Glutamatergic neuron (in vitro differentiated cells): ENCODE measurements around the gene NTMT2. TPM values are rescaled to one million over a fixed set of nuclear protein-coding genes. Genes with fewer than 3 reads are reported as not detected.
"Not testable (repeated sequence)": the region's sequence is repeated elsewhere in the genome, so short reads cannot be mapped to it uniquely, and the experiment has no call there.

ENCODE experiments used
- DNase-seq: peaks from one replicate; pipeline ENCODE4 v3.0.0; 2022
- H3K27ac Mint-ChIP-seq: one replicate; pipeline ENCODE4 v1.8.0; 2020; ENCODE audit warnings: mild to moderate bottlenecking, mixed read lengths, inconsistent platforms; ENCODE audit not compliant: unreplicated experiment
- H3K27me3 Mint-ChIP-seq: one replicate; pipeline ENCODE4 v1.8.0; 2020; ENCODE audit warnings: mild to moderate bottlenecking, moderate library complexity, mixed read lengths, inconsistent platforms; ENCODE audit not compliant: unreplicated experiment
- H3K36me3 Mint-ChIP-seq: one replicate; pipeline ENCODE4 v1.8.0; 2020; ENCODE audit warnings: mild to moderate bottlenecking, mixed read lengths, inconsistent platforms; ENCODE audit not compliant: unreplicated experiment
- H3K4me1 Mint-ChIP-seq: one replicate; pipeline ENCODE4 v1.8.0; 2020; ENCODE audit warnings: mild to moderate bottlenecking, low read depth, mixed read lengths, inconsistent platforms; ENCODE audit not compliant: unreplicated experiment
- H3K4me3 Mint-ChIP-seq: one replicate; pipeline ENCODE4 v1.8.0; 2020; ENCODE audit warnings: mild to moderate bottlenecking, mixed read lengths, inconsistent platforms; ENCODE audit not compliant: unreplicated experiment
- H3K9me3 Mint-ChIP-seq: one replicate; pipeline ENCODE4 v1.8.0; 2020; ENCODE audit warnings: mild to moderate bottlenecking, moderate library complexity, mixed read lengths, inconsistent platforms; ENCODE audit not compliant: unreplicated experiment
- total RNA-seq: library from RNA; stranded (reverse); fragmentation: NEBNext Ultra II Directional; extraction: Animal tissue kit (Norgen Biotek cat#: 25700); gene quantifications from one replicate; pipeline ENCODE4 v1.2.1, GENCODE V29; 2021; ENCODE audit not compliant: unreplicated experiment
- TF ChIP-seq, protein P1 (sequence below): fragments of 200-600 bp; sonication (generic); IDR thresholded peaks from one replicate; pipeline ENCODE4 v1.5.0; 2021; ENCODE audit not compliant: partially characterized antibody, unreplicated experiment

Gene NTMT2
- total RNA-seq, 1 donor from 2014 or later = not detected

DNA sequence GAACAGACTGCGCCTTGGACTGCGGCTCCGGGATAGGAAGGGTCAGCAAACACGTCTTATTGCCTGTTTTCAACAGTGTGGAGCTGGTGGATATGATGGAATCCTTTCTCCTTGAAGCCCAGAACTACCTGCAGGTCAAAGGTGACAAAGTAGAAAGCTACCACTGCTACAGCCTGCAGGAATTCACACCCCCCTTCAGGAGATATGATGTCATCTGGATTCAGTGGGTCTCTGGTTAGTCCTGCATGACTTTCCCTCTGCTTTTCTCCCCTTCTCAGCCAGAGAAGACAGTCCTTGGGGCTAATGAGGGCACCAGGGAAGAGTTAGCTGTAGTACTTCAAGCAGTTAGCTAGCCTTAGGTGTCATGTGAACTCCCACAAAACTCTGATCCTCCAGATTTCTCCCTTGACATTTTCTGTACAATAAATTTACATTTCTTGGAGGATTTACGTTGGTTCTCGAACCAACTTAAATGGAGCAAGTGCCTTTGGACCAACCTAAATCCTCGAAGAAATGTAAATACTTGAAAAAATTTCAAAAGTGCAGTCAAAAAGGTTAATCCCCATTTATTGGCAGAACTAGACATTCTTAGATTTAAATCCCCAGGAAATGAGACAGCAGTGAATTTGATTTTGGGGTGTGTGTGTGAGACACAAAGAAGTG, 20.9 kb downstream of the NTMT2 start:
- no peak overlapping the region for H3K4me3 Mint-ChIP-seq
- no peaks in the 10 kb centered on the region for H3K27me3 Mint-ChIP-seq
- H3K27ac Mint-ChIP-seq = no peak overlapping the region
- TF ChIP-seq, protein P1, sequence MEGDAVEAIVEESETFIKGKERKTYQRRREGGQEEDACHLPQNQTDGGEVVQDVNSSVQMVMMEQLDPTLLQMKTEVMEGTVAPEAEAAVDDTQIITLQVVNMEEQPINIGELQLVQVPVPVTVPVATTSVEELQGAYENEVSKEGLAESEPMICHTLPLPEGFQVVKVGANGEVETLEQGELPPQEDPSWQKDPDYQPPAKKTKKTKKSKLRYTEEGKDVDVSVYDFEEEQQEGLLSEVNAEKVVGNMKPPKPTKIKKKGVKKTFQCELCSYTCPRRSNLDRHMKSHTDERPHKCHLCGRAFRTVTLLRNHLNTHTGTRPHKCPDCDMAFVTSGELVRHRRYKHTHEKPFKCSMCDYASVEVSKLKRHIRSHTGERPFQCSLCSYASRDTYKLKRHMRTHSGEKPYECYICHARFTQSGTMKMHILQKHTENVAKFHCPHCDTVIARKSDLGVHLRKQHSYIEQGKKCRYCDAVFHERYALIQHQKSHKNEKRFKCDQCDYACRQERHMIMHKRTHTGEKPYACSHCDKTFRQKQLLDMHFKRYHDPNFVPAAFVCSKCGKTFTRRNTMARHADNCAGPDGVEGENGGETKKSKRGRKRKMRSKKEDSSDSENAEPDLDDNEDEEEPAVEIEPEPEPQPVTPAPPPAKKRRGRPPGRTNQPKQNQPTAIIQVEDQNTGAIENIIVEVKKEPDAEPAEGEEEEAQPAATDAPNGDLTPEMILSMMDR = no peak
- no peak for DNase-seq
- no peaks in the 10 kb centered on the region for H3K4me1 Mint-ChIP-seq
- H3K36me3 Mint-ChIP-seq = no peaks in the 10 kb centered on the region
- no peaks in the 10 kb centered on the region for H3K9me3 Mint-ChIP-seq

DNA sequence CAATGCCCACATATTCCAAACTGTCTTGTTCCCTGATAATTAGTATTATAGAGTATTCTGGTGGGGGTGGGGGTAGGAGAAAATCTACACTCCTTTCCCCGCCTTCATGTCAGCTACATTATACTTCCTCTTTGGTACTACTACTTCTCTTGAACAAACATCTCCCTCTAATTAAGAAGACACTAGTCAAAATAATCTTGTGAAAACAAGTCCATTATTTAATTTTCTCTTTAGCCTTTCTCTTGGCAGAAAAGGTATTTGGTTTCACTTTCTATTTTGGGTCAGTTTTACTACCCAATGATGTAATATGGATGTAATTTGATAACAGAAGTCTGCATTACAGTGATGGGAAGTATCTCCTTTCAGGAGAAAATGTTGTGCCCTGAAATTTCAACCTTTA, 22.5 kb downstream of the NTMT2 start:
- Mint-ChIP-seq H3K9me3 (peaks cover 4% of the 10 kb centered on the region), H3K4me3 (no peak overlapping the region), H3K27me3 (no peaks in the 10 kb centered on the region), H3K36me3 (no peaks in the 10 kb centered on the region), H3K4me1 (no peaks in the 10 kb centered on the region), H3K27ac (no peak overlapping the region)
- TF ChIP-seq, protein P1 = no peak
- DNase-seq = no peak

DNA sequence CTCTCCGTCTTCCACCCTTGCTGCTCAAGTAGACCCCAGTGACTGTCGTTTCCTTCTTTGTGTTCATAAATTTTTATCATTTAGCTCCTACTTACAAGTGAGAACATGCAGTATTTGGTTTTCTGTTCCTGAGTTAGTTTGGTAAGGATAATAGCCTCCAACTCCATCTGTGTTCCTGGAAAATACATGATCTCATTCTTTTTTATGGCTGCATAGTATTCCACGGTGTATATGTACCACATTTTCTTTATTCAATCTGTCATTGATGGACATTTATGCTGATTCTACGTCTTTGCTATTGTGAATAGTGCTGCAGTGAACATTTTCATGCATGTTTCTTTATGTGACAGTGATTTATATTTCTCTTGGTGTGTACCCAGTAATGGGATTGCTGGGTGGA, 24.8 kb downstream of the NTMT2 start:
- not testable (repeated sequence) for H3K4me3 Mint-ChIP-seq, H3K36me3 Mint-ChIP-seq, H3K27me3 Mint-ChIP-seq, DNase-seq, H3K4me1 Mint-ChIP-seq, H3K9me3 Mint-ChIP-seq, H3K27ac Mint-ChIP-seq

DNA sequence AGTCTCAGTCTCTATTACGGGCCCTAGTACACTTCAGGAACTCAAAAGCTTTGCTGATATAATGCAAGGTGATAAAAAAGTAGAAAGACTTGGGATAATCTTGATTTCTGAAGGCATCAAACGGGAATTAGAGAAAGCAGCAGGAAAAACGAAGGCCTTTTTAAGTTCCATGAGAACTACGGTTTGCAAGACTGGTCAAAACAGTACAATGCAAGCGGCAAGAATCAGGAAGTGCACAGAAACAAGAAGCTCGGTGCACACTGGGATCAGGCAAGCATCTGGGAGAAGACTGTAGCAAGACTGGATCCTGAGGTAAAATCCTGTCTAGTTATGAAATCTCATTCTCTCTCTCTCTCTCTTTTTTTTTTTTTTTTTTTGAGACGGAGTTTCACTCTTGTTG, 28.6 kb downstream of the NTMT2 start:
- peaks cover 2% of the 10 kb centered on the region for H3K27me3 Mint-ChIP-seq
- TF ChIP-seq, protein P1 = no peak
- no peaks in the 10 kb centered on the region for H3K4me1 Mint-ChIP-seq
- peaks cover 4% of the 10 kb centered on the region for H3K9me3 Mint-ChIP-seq
- no peak overlapping the region for H3K27ac Mint-ChIP-seq
- no peaks in the 10 kb centered on the region for H3K36me3 Mint-ChIP-seq
- no peak for DNase-seq
- no peak overlapping the region for H3K4me3 Mint-ChIP-seq

DNA sequence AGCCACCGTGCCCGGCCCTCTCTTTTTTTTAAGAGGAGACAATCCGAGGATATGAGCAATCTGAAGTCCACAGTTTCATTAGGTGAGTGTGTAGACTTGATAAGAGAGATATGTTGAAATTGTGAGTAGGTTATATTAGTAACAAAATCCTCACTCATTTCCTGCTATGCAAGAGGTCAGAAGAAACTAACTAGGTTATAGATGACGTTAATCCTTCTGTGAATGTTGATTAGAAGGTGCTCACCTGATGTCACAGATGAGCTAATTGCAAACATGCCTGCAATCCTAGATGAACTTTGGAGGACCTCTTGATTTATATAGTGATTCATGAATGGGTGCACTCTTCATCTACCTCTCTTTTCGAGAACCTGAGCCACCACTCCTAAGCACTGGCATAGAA, 29.3 kb downstream of the NTMT2 start:
- no peaks in the 10 kb centered on the region for H3K4me1 Mint-ChIP-seq
- no peaks in the 10 kb centered on the region for H3K36me3 Mint-ChIP-seq
- H3K9me3 Mint-ChIP-seq = peaks cover 4% of the 10 kb centered on the region
- H3K4me3 Mint-ChIP-seq = no peak overlapping the region
- DNase-seq = no peak
- no peak overlapping the region for H3K27ac Mint-ChIP-seq
- TF ChIP-seq, protein P1 = no peak
- peaks cover 2% of the 10 kb centered on the region for H3K27me3 Mint-ChIP-seq
